ENCODE data around the gene UBA52.
A peak's percentile ranks its signal among the peaks of the same experiment; 100 is the strongest.
"Not testable (repeated sequence)": the region's sequence is repeated elsewhere in the genome, so short reads cannot be mapped to it uniquely, and the experiment has no call there.

The UBA52 gene

DNA sequence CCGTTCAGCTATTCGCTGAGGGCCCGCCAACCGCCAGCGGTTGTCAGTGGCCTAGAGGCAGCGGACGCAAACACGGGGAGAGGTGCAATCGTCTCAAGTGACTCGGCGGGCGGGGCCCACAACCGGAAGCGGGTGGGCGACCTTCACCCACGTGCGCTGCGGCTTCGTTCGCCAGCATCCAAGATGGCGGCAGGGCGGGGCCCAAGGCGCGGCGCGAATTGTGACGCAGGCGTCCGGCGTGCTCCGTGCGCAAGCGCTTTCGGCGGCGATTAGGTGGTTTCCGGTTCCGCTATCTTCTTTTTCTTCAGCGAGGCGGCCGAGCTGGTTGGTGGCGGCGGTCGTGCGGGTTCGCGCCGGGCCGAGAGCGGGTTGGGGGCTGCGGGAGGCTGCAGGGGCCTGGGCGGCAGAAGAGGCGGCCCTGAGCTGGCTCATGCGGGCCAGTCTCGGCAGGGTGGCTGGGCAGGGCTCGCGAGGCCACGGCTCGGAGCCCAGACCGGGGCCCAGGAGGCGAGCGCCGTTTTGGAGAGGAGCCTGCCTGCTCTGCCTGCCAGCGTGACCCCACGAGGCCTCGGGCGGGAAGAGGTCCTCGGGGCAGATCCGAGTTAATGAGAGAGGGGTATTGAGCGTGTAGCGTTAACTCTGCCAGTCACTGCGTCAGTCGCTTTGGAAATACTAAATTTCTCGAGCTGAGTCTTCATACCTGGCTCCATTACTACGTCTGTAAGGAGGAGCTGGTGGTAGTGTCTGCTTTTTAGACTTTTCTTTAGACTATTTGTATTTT lies at the start of gene UBA52:
Gene UBA52 (plus strand): TSS at position 294 of the 781 bp plus-strand sequence. CDS start 1,444 bp downstream, outside the sequence.
- peak; percentile 97 to 99 for DNase-seq (ENCODE audit: low read depth in 2 of 2)

DNA sequence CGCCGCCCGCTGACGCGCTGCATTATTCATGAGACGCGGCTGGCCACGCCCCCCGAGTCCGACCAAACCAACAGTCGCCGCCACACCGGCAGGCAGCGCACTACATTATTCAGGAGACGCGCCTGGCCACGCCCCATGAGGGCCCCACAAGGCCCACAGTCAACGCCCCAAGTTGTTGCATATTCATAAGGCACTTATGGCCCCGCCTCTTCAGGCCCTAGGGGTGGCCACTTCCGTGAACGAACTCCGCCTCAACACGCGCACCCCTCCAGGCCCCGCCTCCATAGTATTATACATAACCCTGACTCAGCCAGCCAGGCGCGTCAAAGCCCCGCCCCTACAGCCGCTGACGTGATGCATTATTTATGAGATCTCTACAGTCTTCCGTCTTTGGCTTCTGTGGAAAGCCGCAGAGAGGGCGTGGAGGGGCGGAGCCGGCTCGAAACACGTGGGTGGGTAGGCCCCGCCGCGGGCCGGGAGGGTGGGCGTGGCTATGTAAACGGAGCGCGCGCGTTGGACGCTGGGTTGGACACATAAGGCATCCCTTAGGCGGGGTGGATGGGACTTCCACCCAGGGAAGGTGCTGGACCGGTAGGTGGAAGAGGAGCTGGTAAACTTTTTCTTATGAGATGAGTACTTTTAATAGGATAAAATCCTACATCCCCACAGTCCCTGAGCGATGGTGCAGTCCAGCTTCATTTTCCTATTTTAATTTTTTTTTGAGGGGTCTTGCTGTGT lies 49.4 kb upstream of the UBA52 start:
- DNase-seq (ENCODE audit: low read depth in 2 of 2) = peak; percentile 100

DNA sequence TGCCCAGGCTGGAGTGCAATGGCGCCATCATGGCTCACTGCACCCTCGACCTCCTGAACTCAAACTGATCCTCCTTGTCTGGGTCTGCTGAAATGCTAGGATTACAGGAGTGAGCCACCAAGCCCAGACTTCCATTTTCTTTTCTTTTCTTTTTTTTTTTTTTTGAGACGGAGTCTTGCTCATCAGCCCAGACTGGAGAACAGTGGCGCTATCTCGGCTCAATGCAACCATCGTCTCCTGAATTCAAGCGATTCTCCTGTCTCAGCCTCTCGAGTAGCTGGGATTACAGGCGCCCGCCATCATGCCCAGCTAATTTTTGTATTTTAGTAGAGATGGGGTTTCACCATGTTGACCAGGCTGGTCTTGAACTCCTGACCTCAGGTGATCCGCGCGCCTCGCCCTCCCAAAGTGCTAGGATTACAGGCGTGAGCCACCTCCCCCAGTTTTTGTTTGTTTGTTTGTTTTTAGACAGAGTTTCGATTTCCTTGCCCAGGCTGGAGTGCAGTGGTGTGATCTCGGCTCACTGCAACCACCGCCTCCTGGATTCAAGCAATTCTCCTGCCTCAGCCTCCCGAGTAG lies 48.7 kb upstream of the UBA52 start:
- DNase-seq (ENCODE audit: low read depth in 2 of 2) = not testable (repeated sequence)

DNA sequence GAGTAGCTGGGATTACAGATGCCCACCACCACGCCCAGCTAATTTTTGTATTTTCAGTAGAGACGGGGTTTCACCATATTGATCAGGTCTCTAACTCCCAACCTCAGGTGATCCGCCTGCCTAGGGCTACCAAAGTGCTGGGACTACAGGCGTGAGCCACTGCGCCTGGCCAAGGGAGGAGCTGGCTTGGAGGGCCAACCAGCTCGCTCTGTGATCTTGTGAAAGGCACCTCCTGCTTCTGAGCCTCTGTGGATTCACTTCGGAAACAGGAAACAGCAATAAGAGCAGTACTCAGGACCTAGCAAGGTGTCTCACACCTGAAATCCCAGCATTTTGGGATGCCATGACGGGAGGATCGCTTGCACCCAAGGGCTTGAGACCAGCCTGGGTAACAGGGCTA lies 47.8 kb upstream of the UBA52 start:
- no peak for DNase-seq (ENCODE audit: low read depth in 2 of 2)

DNA sequence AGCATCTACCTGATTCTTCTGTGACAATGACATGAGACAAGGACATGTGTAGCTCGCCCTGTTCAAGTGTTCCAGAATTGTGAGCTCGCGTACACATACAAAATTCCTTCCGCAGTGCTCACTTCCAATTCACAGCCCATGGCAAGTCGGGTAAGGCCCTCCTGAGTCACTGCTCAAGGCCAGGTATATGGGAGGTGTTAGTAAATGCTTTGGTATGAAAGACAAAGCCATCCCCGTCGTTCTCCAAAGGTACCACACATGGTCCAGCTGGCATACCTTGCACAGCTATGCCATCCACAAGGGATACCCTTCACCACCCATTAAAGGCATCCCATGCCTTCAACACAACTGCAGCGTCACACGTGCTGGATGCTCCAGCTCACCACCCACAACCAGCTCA lies 45.3 kb upstream of the UBA52 start:
- no peak for DNase-seq (ENCODE audit: low read depth in 2 of 2)

DNA sequence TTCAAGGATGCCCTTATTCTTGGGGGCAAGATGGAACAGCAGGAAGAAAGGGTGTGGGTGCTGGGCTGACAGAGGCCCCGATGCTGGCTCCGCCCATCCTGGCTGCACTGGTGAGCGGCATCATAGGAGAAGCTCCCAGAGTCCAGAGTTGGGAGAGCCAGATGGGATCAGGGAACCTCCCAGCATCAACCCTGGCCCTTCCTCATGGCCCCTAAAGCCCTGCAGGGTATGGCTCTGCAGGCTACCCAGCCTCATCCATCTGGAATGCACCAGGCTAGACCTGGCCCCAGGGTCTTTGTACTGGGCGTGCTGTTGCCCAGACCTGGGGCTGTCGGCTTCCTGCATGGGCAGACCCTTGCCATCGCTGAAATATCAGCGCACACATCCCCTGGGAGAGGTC lies 41.9 kb upstream of the UBA52 start:
- DNase-seq (ENCODE audit: low read depth in 2 of 2) = no peak

DNA sequence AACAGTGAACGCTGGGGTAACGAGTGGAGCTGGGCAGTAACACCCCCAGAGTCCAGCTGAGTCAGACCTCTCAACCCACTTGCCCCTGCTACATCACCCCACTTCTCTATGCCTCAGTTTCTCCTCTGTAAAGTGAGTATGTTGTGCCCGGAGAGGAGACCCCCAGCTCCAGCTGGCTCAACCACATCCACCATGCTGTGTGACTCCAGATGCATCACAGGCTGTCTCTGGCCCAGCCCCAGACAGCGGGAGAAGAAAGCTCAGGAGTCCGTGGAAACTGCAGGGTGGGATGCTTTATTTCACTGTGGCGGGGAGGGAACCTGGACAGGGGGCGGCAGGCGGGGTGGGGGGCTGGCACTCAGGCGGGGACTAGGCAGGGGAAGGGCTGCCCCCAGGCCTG lies 40.2 kb upstream of the UBA52 start:
- DNase-seq (ENCODE audit: low read depth in 2 of 2) = no peak

DNA sequence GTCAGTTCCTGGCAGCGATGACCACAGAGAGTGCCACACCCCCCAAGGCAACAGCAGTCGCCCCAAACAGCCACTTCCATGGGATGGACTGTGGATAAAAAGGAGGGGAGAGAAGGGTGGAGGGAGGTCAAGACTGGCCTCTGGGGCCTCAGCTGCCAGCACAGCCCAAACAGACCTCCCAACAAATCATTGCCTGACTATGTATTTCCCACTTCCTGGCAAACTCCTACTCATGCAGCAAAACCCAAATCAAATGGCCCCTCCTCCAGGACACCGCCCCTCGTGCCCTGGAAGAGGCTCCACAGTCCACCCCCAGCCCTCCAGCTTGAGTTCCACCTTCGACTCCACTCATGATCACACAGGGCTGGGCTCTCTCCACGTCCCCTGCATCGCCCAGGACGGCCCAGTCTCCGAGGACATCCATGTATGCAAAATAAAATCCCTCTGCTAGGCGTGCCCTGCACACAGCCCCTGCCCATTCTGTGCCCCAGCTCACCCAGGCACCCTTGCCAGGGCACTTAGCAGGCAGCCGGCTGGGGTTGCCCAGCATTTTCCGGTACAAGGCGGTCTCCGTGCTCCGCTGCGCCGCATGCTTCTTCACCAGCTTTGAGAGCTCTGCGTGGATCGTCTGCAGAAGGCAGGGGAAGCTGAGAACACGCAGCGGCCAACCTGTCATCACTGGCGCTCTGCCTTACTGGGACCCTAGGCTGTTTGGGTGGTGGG lies 39.3 kb upstream of the UBA52 start:
- no peak for DNase-seq (ENCODE audit: low read depth in 2 of 2)

DNA sequence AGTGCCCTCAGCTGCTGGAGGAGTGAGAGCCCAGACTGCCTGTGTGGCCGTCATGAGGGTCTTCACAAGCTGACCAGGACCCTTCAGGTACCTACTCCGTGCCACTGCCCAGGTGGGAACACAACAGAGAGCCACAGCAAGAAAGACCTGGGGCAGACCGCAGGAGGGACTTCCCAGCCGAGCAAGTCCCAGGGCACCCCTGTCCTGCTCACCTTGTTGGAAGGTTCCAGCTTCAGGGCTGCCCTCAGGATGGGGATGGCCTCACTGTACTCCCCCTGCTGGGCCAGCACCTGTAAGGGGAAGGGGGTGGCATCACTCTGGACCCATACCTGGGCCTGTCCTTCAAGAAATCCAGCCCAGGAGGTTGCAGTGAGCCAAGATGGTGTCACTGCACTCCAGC lies 38.6 kb upstream of the UBA52 start:
- no peak for DNase-seq (ENCODE audit: low read depth in 2 of 2)

DNA sequence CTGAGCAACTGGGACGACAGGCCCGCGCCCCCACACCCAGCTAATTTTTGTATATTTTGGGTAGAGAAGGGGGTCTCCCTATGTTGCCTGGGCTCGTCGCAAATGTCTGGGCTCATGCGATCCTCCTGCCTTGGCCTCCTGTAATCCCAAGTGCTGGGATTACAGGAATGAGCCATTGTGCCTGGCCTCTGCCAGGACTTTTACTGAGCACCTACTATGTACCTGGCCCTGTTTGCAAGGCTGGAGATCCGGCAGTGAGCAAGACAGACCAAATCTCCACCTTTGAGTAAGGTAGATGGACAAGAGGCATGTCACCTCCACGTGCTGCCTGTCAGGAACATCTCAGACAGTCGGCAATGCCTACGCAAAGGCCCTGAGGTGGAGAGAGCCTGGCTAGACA lies 35.2 kb upstream of the UBA52 start:
- no peak for DNase-seq (ENCODE audit: low read depth in 2 of 2)

DNA sequence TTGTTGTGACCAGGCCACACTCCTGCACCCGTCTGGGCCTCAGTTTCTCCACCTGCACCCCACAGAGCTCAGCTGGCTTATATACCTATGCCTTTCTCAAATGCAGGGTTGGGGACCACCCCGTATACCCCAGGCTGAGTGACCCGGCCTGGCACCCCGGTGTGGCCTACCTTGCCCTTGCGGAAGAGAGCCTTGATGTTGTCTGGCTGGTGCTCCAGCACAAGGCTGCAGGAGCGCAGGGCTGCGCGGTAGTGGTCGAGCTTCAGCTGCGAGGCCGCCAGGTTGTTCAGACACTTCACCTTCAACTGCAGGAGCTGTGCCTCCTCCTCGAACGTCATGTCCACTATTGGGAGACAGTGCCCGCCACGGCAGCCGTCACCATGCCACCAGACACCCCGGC lies 34.2 kb upstream of the UBA52 start:
- no peak for DNase-seq (ENCODE audit: low read depth in 2 of 2)

DNA sequence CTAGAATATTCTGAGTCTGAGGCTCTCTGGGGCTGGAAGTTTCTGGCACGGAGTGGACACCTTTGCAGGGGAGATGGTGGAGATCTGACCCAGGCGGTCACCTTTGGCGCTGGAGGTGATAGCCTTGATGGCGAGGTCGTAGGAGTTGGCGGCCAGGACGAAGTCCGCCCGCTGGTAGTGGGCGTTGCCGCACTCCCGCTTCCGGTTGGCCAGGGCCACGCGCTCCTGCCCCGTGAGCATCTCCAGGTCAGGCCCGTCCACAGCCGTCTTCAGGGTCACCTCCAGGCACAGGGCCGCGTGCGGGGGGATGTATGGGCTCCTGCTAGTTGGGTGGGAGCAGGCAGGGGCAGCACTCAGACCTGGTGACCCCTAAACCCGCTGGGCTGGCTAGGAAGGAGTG lies 33.5 kb upstream of the UBA52 start:
- DNase-seq (ENCODE audit: low read depth in 2 of 2) = no peak

DNA sequence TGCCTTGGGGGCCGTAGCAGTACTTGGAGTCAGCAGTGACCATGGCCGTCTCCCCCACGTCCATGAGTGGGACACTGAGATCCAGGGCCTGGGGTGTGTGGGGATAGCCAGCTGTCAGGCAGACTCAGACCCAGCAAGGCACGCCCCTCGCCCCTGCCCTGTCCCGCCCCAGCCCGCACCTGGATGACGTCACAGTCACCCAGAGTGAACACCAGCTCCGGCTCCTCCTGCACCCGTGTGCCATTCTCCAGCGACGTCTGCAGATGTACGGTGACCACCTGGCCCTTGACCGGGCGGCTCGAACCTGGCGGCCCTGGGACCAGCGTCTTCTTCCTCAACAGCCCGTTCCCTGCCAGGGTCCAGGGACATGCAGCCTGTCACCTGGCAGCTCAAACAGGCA lies 32.3 kb upstream of the UBA52 start:
- no peak for DNase-seq (ENCODE audit: low read depth in 2 of 2)

DNA sequence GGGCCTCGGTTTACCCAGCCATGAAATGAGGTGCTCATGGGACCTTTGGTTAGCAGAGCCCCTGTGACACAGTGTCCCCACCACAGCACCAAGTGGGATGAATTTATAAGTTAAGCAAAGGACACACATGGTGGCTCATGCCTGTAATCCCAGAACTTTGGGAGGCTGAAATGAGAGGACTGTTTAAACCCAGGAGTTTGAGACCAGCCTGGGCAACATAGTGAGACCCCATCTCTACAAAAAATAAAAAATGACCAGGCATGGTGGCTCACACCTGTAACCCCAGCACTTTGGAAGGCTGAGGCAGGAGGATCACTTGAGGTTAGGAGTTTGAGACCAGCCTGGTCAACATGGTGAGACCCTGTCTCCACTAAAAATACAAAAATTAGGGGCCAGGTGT lies 31.5 kb upstream of the UBA52 start:
- not testable (repeated sequence) for DNase-seq (ENCODE audit: low read depth in 2 of 2)

DNA sequence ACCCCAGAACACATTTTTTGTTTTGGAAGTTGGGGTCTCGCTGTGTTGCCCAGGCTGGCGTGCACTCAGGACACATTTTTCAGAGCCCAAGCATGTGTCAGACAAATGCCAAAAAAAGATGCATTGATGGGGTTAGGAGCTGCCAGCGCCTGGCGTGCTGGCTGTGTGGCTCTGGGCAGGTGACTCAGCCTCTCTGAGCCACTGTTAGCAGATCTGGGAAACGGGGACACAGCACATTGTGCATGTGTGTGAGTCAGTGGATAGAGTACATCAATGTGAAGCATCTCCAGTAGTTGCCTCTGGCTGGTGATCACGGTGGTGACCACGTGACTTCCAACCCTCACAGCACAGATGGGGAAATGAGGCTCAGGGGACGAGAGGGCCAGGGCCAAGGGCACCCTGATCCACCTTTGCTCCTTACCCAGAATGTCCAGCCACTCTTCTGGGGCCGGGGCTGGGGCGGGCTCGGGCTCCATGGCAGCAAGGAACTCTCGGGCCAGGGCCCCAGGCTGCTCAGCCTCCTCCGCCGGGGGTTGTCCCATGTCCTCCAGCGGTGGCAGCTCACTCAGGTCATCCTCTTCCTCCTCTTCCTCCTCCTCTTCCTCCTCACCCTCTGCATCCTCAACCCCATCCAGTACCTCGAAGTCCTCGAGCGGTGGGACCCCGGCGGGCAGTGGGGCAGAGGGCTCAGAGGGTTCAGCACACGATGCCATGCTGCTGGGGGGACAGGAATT lies 30.2 kb upstream of the UBA52 start:
- no peak for DNase-seq (ENCODE audit: low read depth in 2 of 2)

DNA sequence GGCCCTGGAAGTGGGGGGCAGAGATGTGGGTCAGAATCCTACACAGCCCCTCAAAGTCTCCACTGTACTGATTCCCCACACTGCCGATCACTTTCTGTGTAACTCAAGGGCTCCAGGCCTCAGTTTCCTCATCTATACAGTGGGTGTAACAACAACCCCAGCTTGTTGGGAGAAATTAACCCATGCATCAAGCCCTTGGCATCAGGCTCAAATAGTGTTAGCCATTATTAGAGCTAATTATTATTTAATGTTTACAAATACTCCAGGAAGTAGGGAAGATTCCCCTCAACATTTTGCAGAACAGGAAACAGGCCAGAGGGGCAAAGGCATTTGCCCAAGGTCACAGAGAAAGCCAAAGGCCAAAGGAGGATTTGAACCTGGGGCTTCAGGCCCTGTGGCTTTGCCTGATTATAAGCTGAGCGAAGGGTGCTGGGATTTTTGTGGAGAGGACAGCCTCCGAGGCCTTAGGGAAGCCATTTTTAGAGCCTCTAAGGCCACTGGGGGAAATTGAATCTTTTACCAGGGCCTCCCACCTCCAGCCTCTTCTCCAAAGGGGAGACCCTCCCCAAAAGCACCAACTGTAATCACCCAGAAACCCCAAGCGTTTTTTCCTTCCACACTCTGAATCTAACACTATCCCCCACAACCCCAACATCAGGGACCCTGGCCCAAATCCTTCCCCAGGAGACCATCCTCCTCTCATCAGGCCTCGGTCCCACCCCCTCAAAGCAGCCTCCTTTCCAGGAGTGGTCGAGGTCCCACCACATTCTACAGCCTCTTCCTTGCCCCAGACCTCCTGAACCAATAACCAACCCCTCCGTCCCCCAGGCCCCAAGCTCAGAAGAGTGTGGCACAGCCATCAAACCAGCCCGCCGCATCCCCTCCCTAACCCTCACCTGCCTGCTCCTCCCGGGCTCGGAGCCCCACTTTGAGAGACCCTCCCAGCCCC lies 29.4 kb upstream of the UBA52 start:
- DNase-seq (ENCODE audit: low read depth in 2 of 2) = no peak

DNA sequence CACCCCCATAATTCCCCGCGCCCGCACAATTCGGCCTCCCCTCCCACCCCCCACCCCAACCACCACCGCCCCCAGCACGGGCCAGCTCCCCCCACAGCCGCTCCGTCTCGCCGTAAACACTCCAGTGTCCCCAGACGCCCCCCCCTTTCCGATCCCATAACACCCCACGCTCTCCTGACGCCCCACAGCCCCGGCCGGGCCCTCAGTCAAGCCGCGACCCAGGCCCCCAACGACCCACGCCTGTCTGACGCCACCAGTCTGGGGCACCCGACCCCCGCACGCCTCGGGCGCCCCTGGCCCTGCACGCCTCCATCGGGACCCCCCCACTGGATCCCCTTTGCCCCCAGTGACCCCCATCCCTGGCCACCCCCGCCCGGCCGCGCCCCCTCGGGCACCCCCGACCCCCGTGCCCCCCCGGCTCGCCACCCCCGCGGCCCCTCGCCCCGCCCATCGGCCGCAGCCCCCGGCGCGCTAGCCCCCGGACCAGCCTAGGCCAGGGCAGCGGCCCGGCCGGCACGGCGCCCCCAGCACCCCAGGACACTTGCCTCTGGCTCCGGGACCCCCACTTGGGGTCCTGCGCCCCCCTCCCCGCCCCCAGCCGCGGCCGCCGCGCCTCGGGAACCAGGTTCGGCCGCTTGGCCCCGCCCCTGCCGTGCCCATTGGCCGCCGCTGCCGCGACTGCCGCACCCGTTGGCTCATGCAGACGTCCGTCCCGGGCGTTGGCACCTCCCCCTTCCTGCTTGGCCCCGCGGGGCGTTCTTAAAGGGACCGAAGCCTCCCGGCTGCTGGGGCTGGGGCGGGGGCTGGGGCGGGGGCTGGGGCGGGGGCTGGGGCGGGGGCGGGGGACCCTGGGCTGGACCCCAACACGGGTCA lies 28.5 kb upstream of the UBA52 start, which contains the start of gene FKBP8:
Gene FKBP8 (minus strand): TSS at position 633 of the 873 bp plus-strand sequence. CDS start 1,603 bp downstream, outside the sequence.
- peak; percentile 93 to 95 for DNase-seq (ENCODE audit: low read depth in 2 of 2)

DNA sequence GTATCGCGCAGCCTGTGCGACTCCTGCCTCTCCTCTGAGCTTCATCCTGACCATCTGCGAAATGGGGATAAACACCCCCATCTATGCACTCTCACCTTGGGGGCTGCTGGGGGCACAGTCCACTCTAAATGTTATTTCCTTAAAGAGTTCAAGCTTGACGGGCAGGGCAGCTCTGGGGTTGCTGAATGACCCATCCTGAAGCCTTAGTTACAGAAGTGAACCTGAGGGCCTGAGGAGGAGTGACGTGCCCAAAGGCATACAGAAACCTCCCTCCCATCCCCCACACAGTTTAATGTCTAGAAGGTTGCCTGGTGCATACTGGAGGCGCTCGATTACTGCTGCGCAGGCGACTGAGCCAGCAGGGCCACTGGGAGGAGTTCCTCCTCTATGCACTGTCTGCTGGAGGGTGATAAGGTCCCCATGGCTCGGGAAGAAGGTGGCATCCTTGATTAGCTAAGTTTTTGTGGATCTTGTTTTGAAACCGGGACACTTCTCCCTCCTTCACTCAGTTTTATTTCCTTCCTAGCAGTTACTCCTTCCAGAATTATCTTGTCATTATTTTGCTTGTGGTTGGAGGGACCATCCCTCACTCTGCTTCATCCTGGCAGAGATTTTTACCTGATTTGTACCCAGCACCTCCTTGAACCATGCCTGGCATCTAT lies 27.7 kb upstream of the UBA52 start:
- DNase-seq (ENCODE audit: low read depth in 2 of 2) = peak; percentile 53 to 78

DNA sequence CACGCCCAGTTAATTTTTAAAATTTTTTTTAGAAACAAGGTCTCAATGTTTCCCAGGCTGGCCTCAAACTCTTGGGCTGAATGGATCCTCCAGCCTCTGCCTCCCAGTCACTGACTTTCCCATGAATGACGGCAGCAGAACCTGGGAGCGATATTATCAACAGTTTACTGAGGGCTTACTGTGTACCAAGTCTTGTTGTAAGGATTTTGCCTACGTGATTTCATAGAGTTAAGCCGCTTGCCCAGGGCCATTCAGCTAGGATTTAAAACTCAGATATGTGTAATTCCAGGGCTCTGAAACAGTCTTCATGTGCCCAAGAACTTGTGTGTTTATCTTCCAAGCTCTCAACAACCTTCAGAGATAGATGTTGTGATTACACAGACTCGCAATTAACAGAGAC lies 20.0 kb upstream of the UBA52 start:
- no peak for DNase-seq (ENCODE audit: low read depth in 2 of 2)
